HEK293 (cell line): ENCODE measurements around the gene DDX17.
A peak's percentile ranks its signal among the peaks of the same experiment; 100 is the strongest.

Experiments
- CTCF ChIA-PET: fragments of 350-600 bp; formaldehyde crosslinking; extraction: SDS; loops from one replicate; lab custom pipeline; 2021; ENCODE audit warnings: antibody characterized with exemption; lab: Yijun Ruan, JAX
- POLR2A ChIA-PET: fragments of 300-600 bp; formaldehyde crosslinking; extraction: SDS; loops from one replicate; lab custom pipeline; 2020; ENCODE audit warnings: antibody characterized with exemption, inconsistent platforms; lab: Yijun Ruan, JAX
- H3K27ac ChIP-seq: fragments of 200-500 bp; sonication (Bioruptor generic); 2 replicates; pipeline ENCODE4 v1.5.1; 2014; ENCODE audit warnings: low read depth, low read length, control low read depth, inconsistent platforms; ENCODE audit errors: extremely low read depth
- H3K36me3 ChIP-seq, 2 experiments: fragments of 200-500 bp in 1 of 2; sonication (Bioruptor generic) in 1 of 2; 1 replicate in 1 of 2; 2 replicates in 1 of 2; pipeline ENCODE4 v1.5.1; 2014 to 2017; ENCODE audit warnings: inconsistent platforms in 2 of 2, low read length in 2 of 2; ENCODE audit not compliant: control insufficient read depth in 2 of 2, insufficient read depth in 1 of 2
- H3K4me1 ChIP-seq: fragments of 200-500 bp; sonication (Bioruptor generic); 2 replicates; pipeline ENCODE4 v1.5.1; 2014; ENCODE audit warnings: mild to moderate bottlenecking, low read length, inconsistent platforms; ENCODE audit not compliant: control insufficient read depth, insufficient read depth
- H3K4me3 ChIP-seq: 2 replicates; pipeline ENCODE4 v1.5.1; 2011; ENCODE audit warnings: low read depth, mild to moderate bottlenecking, control low read depth, low read length, moderate library complexity
- H3K9me3 ChIP-seq: fragments of 200-500 bp; sonication (Bioruptor generic); 2 replicates; pipeline ENCODE4 v1.5.1; 2014; ENCODE audit warnings: low read depth, low read length, inconsistent platforms; ENCODE audit not compliant: control insufficient read depth, insufficient read depth
- GLI2 ChIP-seq: fragments of 450-650 bp; formaldehyde crosslinking; IDR thresholded peaks from 2 replicates; pipeline ENCODE4; 2017; ENCODE audit warnings: missing biosample characterization, missing genetic modification characterization, low read depth, borderline replicate concordance
- KLF10 ChIP-seq: fragments of 450-650 bp; IDR thresholded peaks from 2 replicates; pipeline ENCODE4 v1.5.1; 2018; ENCODE audit warnings: missing biosample characterization, mild to moderate bottlenecking, missing genetic modification characterization
- REPIN1 ChIP-seq: fragments of 450-650 bp; formaldehyde crosslinking; IDR thresholded peaks from 2 replicates; pipeline ENCODE4 v1.5.1; 2017; ENCODE audit warnings: missing biosample characterization, missing genetic modification characterization, low read depth
- ZBTB20 ChIP-seq: fragments of 450-650 bp; formaldehyde crosslinking; IDR thresholded peaks from 2 replicates; pipeline ENCODE4 v1.5.1; 2016; ENCODE audit warnings: missing biosample characterization, missing genetic modification characterization
- ZFP41 ChIP-seq: fragments of 450-650 bp; formaldehyde crosslinking; IDR thresholded peaks from 2 replicates; pipeline ENCODE4 v1.5.1; 2016; ENCODE audit warnings: missing biosample characterization, missing genetic modification characterization, borderline replicate concordance
- ZNF121 ChIP-seq: fragments of 450-650 bp; formaldehyde crosslinking; IDR thresholded peaks from 2 replicates; pipeline ENCODE4 v1.5.1; 2016; ENCODE audit warnings: missing biosample characterization, missing genetic modification characterization
- ZNF133 ChIP-seq: fragments of 450-650 bp; formaldehyde crosslinking; IDR thresholded peaks from 2 replicates; pipeline ENCODE4 v1.5.1; 2016; ENCODE audit warnings: missing biosample characterization, missing genetic modification characterization
- ZNF2 ChIP-seq: fragments of 450-650 bp; formaldehyde crosslinking; IDR thresholded peaks from 2 replicates; pipeline ENCODE4 v1.5.1; 2016; ENCODE audit warnings: missing biosample characterization, missing genetic modification characterization
- ZNF302 ChIP-seq: fragments of 450-650 bp; formaldehyde crosslinking; IDR thresholded peaks from 2 replicates; pipeline ENCODE4 v1.5.1; 2016; ENCODE audit warnings: missing biosample characterization, missing genetic modification characterization, low read depth
- ZNF394 ChIP-seq: fragments of 450-650 bp; formaldehyde crosslinking; IDR thresholded peaks from 2 replicates; pipeline ENCODE4 v1.5.1; 2016; ENCODE audit warnings: missing biosample characterization, missing genetic modification characterization, mild to moderate bottlenecking, moderate library complexity, borderline replicate concordance
- ZNF48 ChIP-seq: fragments of 450-650 bp; formaldehyde crosslinking; IDR thresholded peaks from 2 replicates; pipeline ENCODE4 v1.5.1; 2016; ENCODE audit warnings: missing biosample characterization, missing genetic modification characterization
- ZNF514 ChIP-seq: fragments of 450-650 bp; formaldehyde crosslinking; IDR thresholded peaks from 2 replicates; pipeline ENCODE4 v1.5.1; 2016; ENCODE audit warnings: missing biosample characterization, missing genetic modification characterization
- ZNF530 ChIP-seq: fragments of 450-650 bp; formaldehyde crosslinking; IDR thresholded peaks from 2 replicates; pipeline ENCODE4 v1.5.1; 2016; ENCODE audit warnings: low read depth, missing biosample characterization, missing genetic modification characterization
- ZNF555 ChIP-seq: fragments of 450-650 bp; formaldehyde crosslinking; conservative IDR thresholded peaks from 2 replicates; pipeline ENCODE4 v1.5.1; 2017; ENCODE audit warnings: missing biosample characterization, mild to moderate bottlenecking, missing genetic modification characterization, inconsistent platforms
- ZNF600 ChIP-seq: fragments of 450-650 bp; formaldehyde crosslinking; IDR thresholded peaks from 2 replicates; pipeline ENCODE4 v1.5.1; 2016; ENCODE audit warnings: missing biosample characterization, missing genetic modification characterization
- ZNF621 ChIP-seq: fragments of 450-650 bp; formaldehyde crosslinking; IDR thresholded peaks from 2 replicates; pipeline ENCODE4 v1.5.1; 2017; ENCODE audit warnings: missing biosample characterization, missing genetic modification characterization
- TF ChIP-seq, protein P1 (sequence below): fragments of 450-650 bp; formaldehyde crosslinking; IDR thresholded peaks from 2 replicates; pipeline ENCODE4 v1.5.1; 2016; ENCODE audit warnings: missing biosample characterization, missing genetic modification characterization
- TF ChIP-seq, protein P2 (sequence below): fragments of 450-650 bp; formaldehyde crosslinking; IDR thresholded peaks from 2 replicates; pipeline ENCODE4 v1.5.1; 2016; ENCODE audit warnings: missing biosample characterization, missing genetic modification characterization
- TF ChIP-seq, protein P3 (sequence below): fragments of 450-650 bp; formaldehyde crosslinking; IDR thresholded peaks from 2 replicates; pipeline ENCODE4 v1.5.1; 2017; ENCODE audit warnings: missing biosample characterization, missing genetic modification characterization
- TF ChIP-seq, protein P4 (sequence below): fragments of 450-650 bp; formaldehyde crosslinking; IDR thresholded peaks from 2 replicates; pipeline ENCODE4 v1.5.1; 2016; ENCODE audit warnings: missing biosample characterization, missing genetic modification characterization
- TF ChIP-seq, protein P5 (sequence below): fragments of 450-650 bp; formaldehyde crosslinking; IDR thresholded peaks from 2 replicates; pipeline ENCODE4 v1.5.1; 2017; ENCODE audit warnings: missing biosample characterization, missing genetic modification characterization

DDX17 gene

DNA sequence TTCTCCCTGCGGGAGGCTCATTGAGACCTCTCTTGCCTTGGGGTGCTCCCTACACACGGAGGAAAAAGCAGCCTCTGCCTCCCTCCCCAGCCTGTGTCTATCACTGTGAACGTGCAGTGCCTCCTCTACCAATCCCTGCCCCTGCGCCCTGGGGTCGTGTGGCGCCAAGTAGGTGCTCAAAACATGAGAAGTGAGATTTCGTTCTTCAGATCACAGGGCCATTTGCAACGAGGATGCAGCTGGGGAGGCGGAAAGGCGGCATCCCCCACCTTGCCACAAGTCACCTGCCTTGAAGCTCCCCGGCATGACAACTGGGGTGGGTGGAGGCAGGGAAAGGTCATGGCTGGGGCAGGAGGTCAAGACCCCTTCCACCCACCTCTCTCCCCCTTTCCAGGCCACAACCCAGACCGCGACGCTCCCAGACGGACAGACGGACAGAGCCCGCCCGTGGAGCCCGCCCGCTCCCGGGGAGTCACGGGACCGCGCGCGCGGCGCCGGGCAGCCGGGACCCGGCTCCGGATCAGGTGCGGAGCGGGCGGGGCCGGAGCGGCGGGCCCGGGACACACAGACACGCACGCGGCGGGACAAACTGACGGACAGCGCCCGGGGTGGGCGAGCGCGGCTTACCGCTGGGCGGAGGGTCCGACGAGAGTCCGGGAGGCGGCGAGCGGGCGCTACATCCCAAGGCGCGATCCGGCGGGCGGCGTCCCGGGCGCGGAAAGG is 51.6 kb downstream of the DDX17 start (continued):
- TF ChIP-seq, protein P1, sequence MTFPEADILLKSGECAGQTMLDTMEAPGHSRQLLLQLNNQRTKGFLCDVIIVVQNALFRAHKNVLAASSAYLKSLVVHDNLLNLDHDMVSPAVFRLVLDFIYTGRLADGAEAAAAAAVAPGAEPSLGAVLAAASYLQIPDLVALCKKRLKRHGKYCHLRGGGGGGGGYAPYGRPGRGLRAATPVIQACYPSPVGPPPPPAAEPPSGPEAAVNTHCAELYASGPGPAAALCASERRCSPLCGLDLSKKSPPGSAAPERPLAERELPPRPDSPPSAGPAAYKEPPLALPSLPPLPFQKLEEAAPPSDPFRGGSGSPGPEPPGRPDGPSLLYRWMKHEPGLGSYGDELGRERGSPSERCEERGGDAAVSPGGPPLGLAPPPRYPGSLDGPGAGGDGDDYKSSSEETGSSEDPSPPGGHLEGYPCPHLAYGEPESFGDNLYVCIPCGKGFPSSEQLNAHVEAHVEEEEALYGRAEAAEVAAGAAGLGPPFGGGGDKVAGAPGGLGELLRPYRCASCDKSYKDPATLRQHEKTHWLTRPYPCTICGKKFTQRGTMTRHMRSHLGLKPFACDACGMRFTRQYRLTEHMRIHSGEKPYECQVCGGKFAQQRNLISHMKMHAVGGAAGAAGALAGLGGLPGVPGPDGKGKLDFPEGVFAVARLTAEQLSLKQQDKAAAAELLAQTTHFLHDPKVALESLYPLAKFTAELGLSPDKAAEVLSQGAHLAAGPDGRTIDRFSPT (tag by site-specific recombination) = peak; percentile 89
- no peak for TF ChIP-seq ZNF2 (tag by site-specific recombination)
- TF ChIP-seq ZNF121 = no peak
- TF ChIP-seq ZFP41 (tag by site-specific recombination) = no peak

DNA sequence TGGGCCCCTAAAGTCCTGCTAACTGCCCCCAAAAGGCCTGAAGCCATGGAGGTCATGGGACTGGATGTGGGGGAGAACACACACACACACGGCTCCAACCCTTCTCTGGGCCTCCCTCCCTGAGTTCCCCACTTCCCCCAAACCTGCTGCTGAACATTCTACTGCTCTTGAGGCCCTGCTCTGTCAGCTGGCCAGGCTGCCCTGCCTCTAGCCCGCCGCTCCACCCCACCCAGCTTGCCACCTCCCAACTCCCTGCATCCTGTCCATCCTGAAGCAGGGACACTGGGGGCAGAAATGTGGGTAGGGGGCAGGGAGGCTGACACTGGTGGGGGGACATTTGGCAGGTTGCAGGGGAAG is 52.1 kb downstream of the DDX17 start:
- ChIA-PET POLR2A (no interaction called here), CTCF (interaction anchor here (0.7 kb wide), 1 partner anchor 264 kb away, joined by 3 read pairs; no protein-coding TSS in a partner anchor)
- Histone ChIP-seq H3K36me3 (no peaks in the 10 kb centered on the region), H3K4me1 (no peaks in the 10 kb centered on the region), H3K4me3 (no peak overlapping the region), H3K27ac (no peak overlapping the region), H3K9me3 (no peaks in the 10 kb centered on the region)
- no peak for TF ChIP-seq ZNF302 (tag by site-specific recombination)
- TF ChIP-seq ZNF48 (tag by site-specific recombination) = no peak
- TF ChIP-seq, protein P2, sequence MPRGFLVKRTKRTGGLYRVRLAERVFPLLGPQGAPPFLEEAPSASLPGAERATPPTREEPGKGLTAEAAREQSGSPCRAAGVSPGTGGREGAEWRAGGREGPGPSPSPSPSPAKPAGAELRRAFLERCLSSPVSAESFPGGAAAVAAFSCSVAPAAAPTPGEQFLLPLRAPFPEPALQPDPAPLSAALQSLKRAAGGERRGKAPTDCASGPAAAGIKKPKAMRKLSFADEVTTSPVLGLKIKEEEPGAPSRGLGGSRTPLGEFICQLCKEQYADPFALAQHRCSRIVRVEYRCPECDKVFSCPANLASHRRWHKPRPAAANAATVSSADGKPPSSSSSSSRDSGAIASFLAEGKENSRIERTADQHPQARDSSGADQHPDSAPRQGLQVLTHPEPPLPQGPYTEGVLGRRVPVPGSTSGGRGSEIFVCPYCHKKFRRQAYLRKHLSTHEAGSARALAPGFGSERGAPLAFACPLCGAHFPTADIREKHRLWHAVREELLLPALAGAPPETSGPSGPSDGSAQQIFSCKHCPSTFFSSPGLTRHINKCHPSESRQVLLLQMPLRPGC (tag by site-specific recombination) = no peak
- no peak for TF ChIP-seq ZNF621 (tag by site-specific recombination)
- TF ChIP-seq, protein P3, sequence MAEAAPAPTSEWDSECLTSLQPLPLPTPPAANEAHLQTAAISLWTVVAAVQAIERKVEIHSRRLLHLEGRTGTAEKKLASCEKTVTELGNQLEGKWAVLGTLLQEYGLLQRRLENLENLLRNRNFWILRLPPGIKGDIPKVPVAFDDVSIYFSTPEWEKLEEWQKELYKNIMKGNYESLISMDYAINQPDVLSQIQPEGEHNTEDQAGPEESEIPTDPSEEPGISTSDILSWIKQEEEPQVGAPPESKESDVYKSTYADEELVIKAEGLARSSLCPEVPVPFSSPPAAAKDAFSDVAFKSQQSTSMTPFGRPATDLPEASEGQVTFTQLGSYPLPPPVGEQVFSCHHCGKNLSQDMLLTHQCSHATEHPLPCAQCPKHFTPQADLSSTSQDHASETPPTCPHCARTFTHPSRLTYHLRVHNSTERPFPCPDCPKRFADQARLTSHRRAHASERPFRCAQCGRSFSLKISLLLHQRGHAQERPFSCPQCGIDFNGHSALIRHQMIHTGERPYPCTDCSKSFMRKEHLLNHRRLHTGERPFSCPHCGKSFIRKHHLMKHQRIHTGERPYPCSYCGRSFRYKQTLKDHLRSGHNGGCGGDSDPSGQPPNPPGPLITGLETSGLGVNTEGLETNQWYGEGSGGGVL (tag by site-specific recombination) = peak; percentile 56
- TF ChIP-seq ZNF394 = no peak
- TF ChIP-seq ZNF530 = no peak
- TF ChIP-seq GLI2 (tag by site-specific recombination) = no peak
- TF ChIP-seq, protein P4, sequence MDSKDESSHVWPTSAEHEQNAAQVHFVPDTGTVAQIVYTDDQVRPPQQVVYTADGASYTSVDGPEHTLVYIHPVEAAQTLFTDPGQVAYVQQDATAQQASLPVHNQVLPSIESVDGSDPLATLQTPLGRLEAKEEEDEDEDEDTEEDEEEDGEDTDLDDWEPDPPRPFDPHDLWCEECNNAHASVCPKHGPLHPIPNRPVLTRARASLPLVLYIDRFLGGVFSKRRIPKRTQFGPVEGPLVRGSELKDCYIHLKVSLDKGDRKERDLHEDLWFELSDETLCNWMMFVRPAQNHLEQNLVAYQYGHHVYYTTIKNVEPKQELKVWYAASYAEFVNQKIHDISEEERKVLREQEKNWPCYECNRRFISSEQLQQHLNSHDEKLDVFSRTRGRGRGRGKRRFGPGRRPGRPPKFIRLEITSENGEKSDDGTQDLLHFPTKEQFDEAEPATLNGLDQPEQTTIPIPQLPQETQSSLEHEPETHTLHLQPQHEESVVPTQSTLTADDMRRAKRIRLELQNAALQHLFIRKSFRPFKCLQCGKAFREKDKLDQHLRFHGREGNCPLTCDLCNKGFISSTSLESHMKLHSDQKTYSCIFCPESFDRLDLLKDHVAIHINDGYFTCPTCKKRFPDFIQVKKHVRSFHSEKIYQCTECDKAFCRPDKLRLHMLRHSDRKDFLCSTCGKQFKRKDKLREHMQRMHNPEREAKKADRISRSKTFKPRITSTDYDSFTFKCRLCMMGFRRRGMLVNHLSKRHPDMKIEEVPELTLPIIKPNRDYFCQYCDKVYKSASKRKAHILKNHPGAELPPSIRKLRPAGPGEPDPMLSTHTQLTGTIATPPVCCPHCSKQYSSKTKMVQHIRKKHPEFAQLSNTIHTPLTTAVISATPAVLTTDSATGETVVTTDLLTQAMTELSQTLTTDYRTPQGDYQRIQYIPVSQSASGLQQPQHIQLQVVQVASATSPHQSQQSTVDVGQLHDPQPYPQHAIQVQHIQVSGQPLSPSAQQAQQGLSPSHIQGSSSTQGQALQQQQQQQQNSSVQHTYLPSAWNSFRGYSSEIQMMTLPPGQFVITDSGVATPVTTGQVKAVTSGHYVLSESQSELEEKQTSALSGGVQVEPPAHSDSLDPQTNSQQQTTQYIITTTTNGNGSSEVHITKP (tag by site-specific recombination) = no peak; the same call in 1 of the 2 replicates
- no peak for TF ChIP-seq KLF10 (tag by site-specific recombination)
- TF ChIP-seq, protein P1 (tag by site-specific recombination) = no peak
- TF ChIP-seq ZNF555 (tag by site-specific recombination) = no peak
- no peak for TF ChIP-seq ZNF600 (tag by site-specific recombination)
- no peak for TF ChIP-seq REPIN1 (tag by site-specific recombination)
- TF ChIP-seq ZNF133 (tag by site-specific recombination) = 0 out of 2 replicates have a peak, but pooled peaks have one; percentile 23
- no peak for TF ChIP-seq ZNF514
- 0 out of 2 replicates have a peak, but pooled peaks have one; percentile 6 for TF ChIP-seq ZBTB20
- TF ChIP-seq, protein P5, sequence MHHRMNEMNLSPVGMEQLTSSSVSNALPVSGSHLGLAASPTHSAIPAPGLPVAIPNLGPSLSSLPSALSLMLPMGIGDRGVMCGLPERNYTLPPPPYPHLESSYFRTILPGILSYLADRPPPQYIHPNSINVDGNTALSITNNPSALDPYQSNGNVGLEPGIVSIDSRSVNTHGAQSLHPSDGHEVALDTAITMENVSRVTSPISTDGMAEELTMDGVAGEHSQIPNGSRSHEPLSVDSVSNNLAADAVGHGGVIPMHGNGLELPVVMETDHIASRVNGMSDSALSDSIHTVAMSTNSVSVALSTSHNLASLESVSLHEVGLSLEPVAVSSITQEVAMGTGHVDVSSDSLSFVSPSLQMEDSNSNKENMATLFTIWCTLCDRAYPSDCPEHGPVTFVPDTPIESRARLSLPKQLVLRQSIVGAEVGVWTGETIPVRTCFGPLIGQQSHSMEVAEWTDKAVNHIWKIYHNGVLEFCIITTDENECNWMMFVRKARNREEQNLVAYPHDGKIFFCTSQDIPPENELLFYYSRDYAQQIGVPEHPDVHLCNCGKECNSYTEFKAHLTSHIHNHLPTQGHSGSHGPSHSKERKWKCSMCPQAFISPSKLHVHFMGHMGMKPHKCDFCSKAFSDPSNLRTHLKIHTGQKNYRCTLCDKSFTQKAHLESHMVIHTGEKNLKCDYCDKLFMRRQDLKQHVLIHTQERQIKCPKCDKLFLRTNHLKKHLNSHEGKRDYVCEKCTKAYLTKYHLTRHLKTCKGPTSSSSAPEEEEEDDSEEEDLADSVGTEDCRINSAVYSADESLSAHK (tag by site-specific recombination) = no peak
